Breast epithelium (tissue), 3 donors: Measurements from ENCODE around the gene VIL1.

ENCODE experiments used
- POLR2A ChIP-seq: fragments of 450-650 bp; IDR thresholded peaks from one replicate; pipeline ENCODE4 v1.6.1; 2016; ENCODE audit warnings: antibody characterized with exemption, mild to moderate bottlenecking, moderate library complexity
- POLR2AphosphoS5 ChIP-seq, 3 donors: sonication (generic); formaldehyde crosslinking; IDR thresholded peaks; one replicate each; pipeline ENCODE4 v1.6.1; 2017; ENCODE audit warnings: antibody characterized with exemption in 3 of 3
- TF ChIP-seq, protein P1 (sequence below), 3 donors: fragments of 450-650 bp; IDR thresholded peaks; one replicate each; pipeline ENCODE4 v1.5.1; 2016 to 2017; ENCODE audit warnings: antibody characterized with exemption in 3 of 3, mild to moderate bottlenecking in 3 of 3, moderate library complexity in 3 of 3

DNA sequence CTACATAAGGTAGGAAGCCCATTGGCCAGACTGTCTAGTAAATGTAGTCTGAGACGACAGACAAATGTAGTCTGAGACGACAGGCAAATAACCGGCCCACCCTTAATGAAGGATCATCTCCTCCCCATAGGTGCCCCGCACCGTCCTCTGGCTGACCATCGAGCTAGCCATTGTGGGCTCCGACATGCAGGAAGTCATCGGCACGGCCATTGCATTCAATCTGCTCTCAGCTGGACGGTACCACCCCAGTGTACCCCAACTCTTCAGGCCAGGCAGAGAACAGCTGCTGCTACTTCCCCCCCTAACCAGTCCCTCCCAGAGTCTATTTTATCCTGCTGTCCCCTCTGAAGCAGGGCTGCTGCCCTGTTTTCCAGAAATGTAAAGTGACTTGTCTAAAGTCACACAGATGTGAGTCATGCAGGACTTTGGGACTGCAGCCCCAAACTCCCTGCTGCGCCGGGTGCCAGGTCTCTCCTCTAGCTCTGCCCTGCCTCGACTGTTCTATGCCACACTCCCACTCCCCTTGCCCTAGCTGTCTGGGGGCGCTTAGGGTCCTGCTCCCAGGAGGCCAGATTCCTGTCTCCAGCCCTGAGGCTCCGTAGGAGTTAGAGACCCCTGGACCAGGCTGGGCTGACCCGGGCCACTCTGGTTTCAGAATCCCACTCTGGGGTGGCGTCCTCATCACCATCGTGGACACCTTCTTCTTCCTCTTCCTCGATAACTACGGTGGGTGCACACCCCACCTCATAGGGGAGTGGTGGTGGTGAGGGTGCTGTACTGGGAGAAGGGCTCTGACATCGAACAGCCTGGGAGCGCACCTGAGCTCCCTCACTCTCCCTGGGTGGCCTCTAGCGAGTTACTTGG, 32.2 kb upstream of the VIL1 start:
- TF ChIP-seq POLR2A (no peak), POLR2AphosphoS5 (IDR thresholded peaks at IDR 0.05) (no peak)
- TF ChIP-seq, protein P1, sequence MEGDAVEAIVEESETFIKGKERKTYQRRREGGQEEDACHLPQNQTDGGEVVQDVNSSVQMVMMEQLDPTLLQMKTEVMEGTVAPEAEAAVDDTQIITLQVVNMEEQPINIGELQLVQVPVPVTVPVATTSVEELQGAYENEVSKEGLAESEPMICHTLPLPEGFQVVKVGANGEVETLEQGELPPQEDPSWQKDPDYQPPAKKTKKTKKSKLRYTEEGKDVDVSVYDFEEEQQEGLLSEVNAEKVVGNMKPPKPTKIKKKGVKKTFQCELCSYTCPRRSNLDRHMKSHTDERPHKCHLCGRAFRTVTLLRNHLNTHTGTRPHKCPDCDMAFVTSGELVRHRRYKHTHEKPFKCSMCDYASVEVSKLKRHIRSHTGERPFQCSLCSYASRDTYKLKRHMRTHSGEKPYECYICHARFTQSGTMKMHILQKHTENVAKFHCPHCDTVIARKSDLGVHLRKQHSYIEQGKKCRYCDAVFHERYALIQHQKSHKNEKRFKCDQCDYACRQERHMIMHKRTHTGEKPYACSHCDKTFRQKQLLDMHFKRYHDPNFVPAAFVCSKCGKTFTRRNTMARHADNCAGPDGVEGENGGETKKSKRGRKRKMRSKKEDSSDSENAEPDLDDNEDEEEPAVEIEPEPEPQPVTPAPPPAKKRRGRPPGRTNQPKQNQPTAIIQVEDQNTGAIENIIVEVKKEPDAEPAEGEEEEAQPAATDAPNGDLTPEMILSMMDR (IDR thresholded peaks at IDR 0.05) = no peak
